SU-DHL-6 (cell line): Measurements from ENCODE around the gene CASP8AP2.
"Not testable (repeated sequence)": the region's sequence is repeated elsewhere in the genome, so short reads cannot be mapped to it uniquely, and the experiment has no call there.

Source experiments
- H2AFZ ChIP-seq: fragments of 200-600 bp; sonication (generic); 2 replicates; pipeline ENCODE4 v1.6.1; 2014; ENCODE audit warnings: low read depth, mild to moderate bottlenecking, moderate library complexity, mixed read lengths, antibody characterized with exemption, low read length; ENCODE audit not compliant: severe bottlenecking
- H3F3A ChIP-seq: fragments of 200-600 bp; shearing (Covaris generic); 2 replicates; pipeline ENCODE4 v1.6.0; 2016; ENCODE audit warnings: antibody characterized with exemption, mild to moderate bottlenecking; ENCODE audit not compliant: insufficient read depth
- H3K27ac ChIP-seq: fragments of 200-600 bp; sonication (generic); 2 replicates; pipeline ENCODE4 v1.5.1; 2016; ENCODE audit warnings: low read depth, mild to moderate bottlenecking, low read length, moderate library complexity, mixed read lengths
- H3K27me3 ChIP-seq: fragments of 200-600 bp; sonication (generic), shearing (Covaris generic); 2 replicates; pipeline ENCODE4 v1.6.0; 2014; ENCODE audit warnings: mild to moderate bottlenecking, low read length
- H3K36me3 ChIP-seq: fragments of 200-600 bp; sonication (generic); 2 replicates; pipeline ENCODE4 v1.6.1; 2014; ENCODE audit warnings: mild to moderate bottlenecking, low read length, mixed read lengths
- H3K4me2 ChIP-seq: fragments of 300-600, 200-600 bp; shearing (Covaris generic), sonication (generic); 2 replicates; pipeline ENCODE4 v1.6.0; 2014; ENCODE audit warnings: low read length, low read depth, mild to moderate bottlenecking; ENCODE audit not compliant: poor library complexity, severe bottlenecking
- H3K4me3 ChIP-seq: fragments of 200-600 bp; sonication (generic); 2 replicates; pipeline ENCODE4 v1.5.1; 2014; ENCODE audit warnings: antibody characterized with exemption, low read length, mild to moderate bottlenecking, mixed read lengths; ENCODE audit not compliant: insufficient read depth, poor library complexity, severe bottlenecking
- H3K79me2 ChIP-seq: fragments of 200-600 bp; sonication (generic); 2 replicates; pipeline ENCODE4 v1.6.1; 2014; ENCODE audit warnings: mild to moderate bottlenecking, low read length, moderate library complexity; ENCODE audit not compliant: insufficient read depth
- H3K9ac ChIP-seq: fragments of 200-600 bp; sonication (generic); 2 replicates; pipeline ENCODE4 v1.7.0; 2014; ENCODE audit warnings: mild to moderate bottlenecking, low read length
- H3K9me2 ChIP-seq: fragments of 200-600 bp; sonication (generic); replicated peaks from 2 replicates; pipeline ENCODE4 v1.6.1; 2014; ENCODE audit warnings: low read length; ENCODE audit not compliant: insufficient read depth
- H3K9me3 ChIP-seq: fragments of 200-600 bp; sonication (generic); 2 replicates; pipeline ENCODE4 v1.6.1; 2014; ENCODE audit warnings: low read length, mixed read lengths; ENCODE audit not compliant: insufficient read depth
- H4K20me1 ChIP-seq: fragments of 200-600 bp; sonication (generic); 2 replicates; pipeline ENCODE4 v1.6.1; 2014; ENCODE audit warnings: low read depth, mild to moderate bottlenecking, antibody characterized with exemption, low read length, moderate library complexity, mixed read lengths
- EZH2phosphoT487 ChIP-seq: fragments of 200-600 bp; sonication (generic), shearing (Covaris generic); conservative IDR thresholded peaks from 2 replicates; pipeline ENCODE4 v1.6.1; 2018; ENCODE audit warnings: mild to moderate bottlenecking, antibody characterized with exemption, low read length, moderate library complexity, mixed read lengths
- TF ChIP-seq, protein P1 (sequence below): fragments of 200-600 bp; sonication (generic); IDR thresholded peaks from one replicate; pipeline ENCODE4 v1.5.1; 2017; ENCODE audit warnings: antibody characterized with exemption, mild to moderate bottlenecking, low read length, moderate library complexity; ENCODE audit not compliant: insufficient read depth, poor library complexity, severe bottlenecking

CASP8AP2 gene

DNA sequence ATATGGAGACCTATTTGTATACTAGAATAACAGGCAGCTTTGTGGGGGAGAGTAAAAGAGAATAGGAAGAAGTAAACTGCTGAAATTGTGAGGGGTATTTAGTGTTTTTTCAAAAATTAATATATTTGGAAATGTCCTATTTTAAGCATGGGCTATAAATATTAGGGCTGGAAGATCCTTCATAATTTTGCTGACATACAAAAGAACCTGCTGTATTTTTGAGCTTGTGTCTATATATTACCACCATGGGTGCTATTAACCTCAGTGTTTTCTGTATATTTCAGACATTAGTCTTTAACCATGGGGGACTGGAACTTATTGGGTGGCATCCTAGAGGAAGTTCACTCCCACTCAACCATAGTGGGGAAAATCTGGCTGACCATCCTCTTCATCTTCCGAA lies 64.5 kb downstream of the CASP8AP2 start, which contains the start of gene GJA10:
TSS of gene GJA10 (plus strand) at position 301 of the 400 bp plus-strand sequence. CDS start at position 301, 0 bp downstream.
- H3K4me2 ChIP-seq, result no peak within 1 kb of the TSS
- no peak within 1 kb of the TSS for H3K27ac ChIP-seq
- H3K27me3 ChIP-seq, result no peaks in the 10 kb centered on the region
- no peaks in the 10 kb centered on the region for H3K36me3 ChIP-seq
- H3F3A ChIP-seq, result no peaks in the 10 kb centered on the region
- H3K9ac ChIP-seq, result no peak within 1 kb of the TSS
- H3K9me3 ChIP-seq, result no peaks in the 10 kb centered on the region
- H3K4me3 ChIP-seq, result no peak within 1 kb of the TSS
- TF ChIP-seq, protein P1, sequence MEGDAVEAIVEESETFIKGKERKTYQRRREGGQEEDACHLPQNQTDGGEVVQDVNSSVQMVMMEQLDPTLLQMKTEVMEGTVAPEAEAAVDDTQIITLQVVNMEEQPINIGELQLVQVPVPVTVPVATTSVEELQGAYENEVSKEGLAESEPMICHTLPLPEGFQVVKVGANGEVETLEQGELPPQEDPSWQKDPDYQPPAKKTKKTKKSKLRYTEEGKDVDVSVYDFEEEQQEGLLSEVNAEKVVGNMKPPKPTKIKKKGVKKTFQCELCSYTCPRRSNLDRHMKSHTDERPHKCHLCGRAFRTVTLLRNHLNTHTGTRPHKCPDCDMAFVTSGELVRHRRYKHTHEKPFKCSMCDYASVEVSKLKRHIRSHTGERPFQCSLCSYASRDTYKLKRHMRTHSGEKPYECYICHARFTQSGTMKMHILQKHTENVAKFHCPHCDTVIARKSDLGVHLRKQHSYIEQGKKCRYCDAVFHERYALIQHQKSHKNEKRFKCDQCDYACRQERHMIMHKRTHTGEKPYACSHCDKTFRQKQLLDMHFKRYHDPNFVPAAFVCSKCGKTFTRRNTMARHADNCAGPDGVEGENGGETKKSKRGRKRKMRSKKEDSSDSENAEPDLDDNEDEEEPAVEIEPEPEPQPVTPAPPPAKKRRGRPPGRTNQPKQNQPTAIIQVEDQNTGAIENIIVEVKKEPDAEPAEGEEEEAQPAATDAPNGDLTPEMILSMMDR, result no peak
- TF ChIP-seq EZH2phosphoT487, result no peak
- H3K79me2 ChIP-seq, result no peaks in the 10 kb centered on the region
- no peaks in the 10 kb centered on the region for H3K9me2 ChIP-seq
- no peak within 1 kb of the TSS for H2AFZ ChIP-seq
- H4K20me1 ChIP-seq, result no peaks in the 10 kb centered on the region

DNA sequence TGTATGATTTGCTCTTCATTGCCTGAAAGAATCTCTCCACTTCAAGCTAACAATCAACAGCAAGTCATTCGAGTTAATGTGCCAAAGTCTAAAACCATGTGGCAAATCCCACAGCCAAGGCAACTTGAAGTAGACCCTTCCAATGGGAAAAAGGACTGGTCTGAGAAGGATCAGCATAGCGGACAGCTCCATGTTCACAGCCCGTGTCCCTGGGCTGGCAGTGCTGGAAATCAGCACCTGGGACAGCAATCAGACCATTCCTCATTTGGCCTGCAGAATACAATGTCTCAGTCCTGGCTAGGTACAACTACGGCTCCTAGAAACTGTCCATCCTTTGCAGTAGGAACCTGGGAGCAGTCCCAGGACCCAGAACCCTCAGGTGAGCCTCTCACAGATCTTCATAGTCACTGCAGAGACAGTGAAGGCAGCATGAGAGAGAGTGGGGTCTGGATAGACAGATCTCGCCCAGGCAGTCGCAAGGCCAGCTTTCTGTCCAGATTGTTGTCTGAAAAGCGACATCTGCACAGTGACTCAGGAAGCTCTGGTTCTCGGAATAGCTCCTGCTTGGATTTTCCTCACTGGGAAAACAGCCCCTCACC lies 65.7 kb downstream of the CASP8AP2 start:
- H3K36me3 ChIP-seq, result no peaks in the 10 kb centered on the region
- H3K79me2 ChIP-seq, result no peaks in the 10 kb centered on the region
- no peak overlapping the region for H3K27ac ChIP-seq
- H2AFZ ChIP-seq, result no peak overlapping the region
- no peaks in the 10 kb centered on the region for H3K9me3 ChIP-seq
- TF ChIP-seq, protein P1, result no peak
- no peak for TF ChIP-seq EZH2phosphoT487
- no peak overlapping the region for H3K9ac ChIP-seq
- H3K27me3 ChIP-seq, result no peaks in the 10 kb centered on the region
- H3K9me2 ChIP-seq, result no peaks in the 10 kb centered on the region
- H3K4me2 ChIP-seq, result no peak overlapping the region
- no peaks in the 10 kb centered on the region for H3F3A ChIP-seq
- H4K20me1 ChIP-seq, result no peaks in the 10 kb centered on the region
- no peak overlapping the region for H3K4me3 ChIP-seq

DNA sequence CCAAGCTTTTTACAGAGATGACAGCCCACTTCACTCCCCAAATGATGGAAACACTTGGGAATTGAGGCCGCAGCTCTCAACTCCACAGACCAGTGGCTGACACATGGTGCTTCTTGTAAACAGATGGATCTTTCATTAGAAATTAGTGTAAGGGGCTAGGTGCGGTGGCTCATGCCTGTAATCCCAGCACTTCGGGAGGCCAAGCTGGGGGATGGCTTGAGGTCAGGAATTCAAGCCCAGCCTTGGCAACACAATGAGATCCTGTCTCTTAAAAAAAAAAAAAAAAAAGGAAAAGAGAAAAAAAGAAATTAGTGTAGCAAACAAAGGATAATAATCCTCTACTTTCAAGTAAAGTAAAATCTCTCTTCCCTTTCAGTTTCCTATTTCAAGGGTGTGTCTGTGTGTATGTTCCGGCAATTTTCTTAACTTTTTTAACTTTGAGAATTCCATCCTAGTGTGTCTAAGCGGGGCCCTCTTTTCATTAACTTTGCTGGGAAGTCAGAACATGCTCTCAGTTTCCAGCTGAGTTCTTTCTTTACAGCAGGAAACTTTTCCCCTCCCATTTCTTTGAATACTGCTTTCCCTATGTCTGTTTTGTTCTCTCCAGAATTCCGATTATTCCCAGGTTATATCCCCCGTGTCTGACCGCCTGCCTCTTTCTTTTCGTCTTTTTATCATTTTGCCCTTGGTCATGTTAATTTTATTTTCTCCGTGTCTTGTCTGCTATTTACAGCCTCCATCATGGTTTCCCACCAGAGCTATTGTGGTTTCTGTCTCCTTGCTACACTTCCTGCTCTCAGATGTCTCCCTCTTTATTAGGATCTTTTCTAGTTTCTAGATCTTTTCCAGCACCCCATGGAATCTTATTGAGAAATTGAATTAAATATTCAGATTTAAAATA lies 80.6 kb downstream of the CASP8AP2 start:
- not testable (repeated sequence) for H4K20me1 ChIP-seq, H3K4me3 ChIP-seq, H3K9me2 ChIP-seq, H3K9ac ChIP-seq, H3K9me3 ChIP-seq, H3K4me2 ChIP-seq, H3F3A ChIP-seq, H3K27ac ChIP-seq, H2AFZ ChIP-seq, H3K36me3 ChIP-seq, H3K27me3 ChIP-seq, H3K79me2 ChIP-seq

DNA sequence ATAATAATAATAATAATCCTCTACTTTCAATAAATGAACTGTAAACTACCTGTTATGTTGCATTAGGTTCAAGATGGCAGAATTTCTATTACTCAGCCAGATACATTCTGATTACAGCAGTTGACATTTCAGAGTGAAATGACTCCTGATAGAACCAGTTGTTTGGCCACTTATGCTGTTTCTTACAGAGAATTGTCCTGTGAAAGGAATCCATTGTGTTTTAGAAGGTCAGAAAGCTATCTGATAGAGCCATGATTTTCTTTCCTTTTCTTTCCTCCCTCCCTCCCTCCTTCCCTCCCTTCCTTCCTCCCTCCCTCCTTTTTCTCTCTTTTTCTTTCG lies 81.2 kb downstream of the CASP8AP2 start:
- H3K27ac ChIP-seq, result no peak overlapping the region
- no peaks in the 10 kb centered on the region for H4K20me1 ChIP-seq
- no peaks in the 10 kb centered on the region for H3F3A ChIP-seq
- no peak overlapping the region for H3K4me3 ChIP-seq
- no peak for TF ChIP-seq EZH2phosphoT487
- TF ChIP-seq, protein P1, result no peak
- no peaks in the 10 kb centered on the region for H3K79me2 ChIP-seq
- H2AFZ ChIP-seq, result no peak overlapping the region
- H3K9me2 ChIP-seq, result no peaks in the 10 kb centered on the region
- H3K4me2 ChIP-seq, result no peak overlapping the region
- no peaks in the 10 kb centered on the region for H3K36me3 ChIP-seq
- no peaks in the 10 kb centered on the region for H3K9me3 ChIP-seq
- no peak overlapping the region for H3K9ac ChIP-seq
- no peaks in the 10 kb centered on the region for H3K27me3 ChIP-seq
